ENCODE data around the gene SEMA5A.

SEMA5A gene

GRCh38 chr5:9513827-9514226 is 32.0 kb downstream of the SEMA5A start:
- DNase-seq, result peak; percentile 63

GRCh38 chr5:9512457-9512856 is 33.4 kb downstream of the SEMA5A start:
- DNase-seq, result peak; percentile 59

- DNase-seq, result peak; percentile 74
Measured at GRCh38 chr5:9507974-9508373, 37.9 kb downstream of the SEMA5A start.

- no peak for DNase-seq
Measured at GRCh38 chr5:9505225-9505624, 40.6 kb downstream of the SEMA5A start.

GRCh38 chr5:9502864-9503263 is 43.0 kb downstream of the SEMA5A start:
- DNase-seq, result no peak

- no peak for DNase-seq
Measured at GRCh38 chr5:9502050-9502834, 43.6 kb downstream of the SEMA5A start.

GRCh38 chr5:9500625-9501024 is 45.2 kb downstream of the SEMA5A start:
- DNase-seq, result peak; percentile 26

- no peak for DNase-seq
Measured at GRCh38 chr5:9500193-9500592, 45.7 kb downstream of the SEMA5A start.

GRCh38 chr5:9499498-9499876 is 46.4 kb downstream of the SEMA5A start:
- no peak for DNase-seq

- DNase-seq, result peak; percentile 38
Measured at GRCh38 chr5:9498541-9499497, 47.1 kb downstream of the SEMA5A start.

- no peak for DNase-seq
Measured at GRCh38 chr5:9497347-9497746, 48.5 kb downstream of the SEMA5A start.

GRCh38 chr5:9496801-9497200 is 49.1 kb downstream of the SEMA5A start:
- no peak for DNase-seq

- no peak for DNase-seq
Measured at GRCh38 chr5:9495121-9495520, 50.8 kb downstream of the SEMA5A start.

GRCh38 chr5:9494301-9494700 is 51.6 kb downstream of the SEMA5A start:
- no peak for DNase-seq

- no peak for DNase-seq
Measured at GRCh38 chr5:9490494-9491097, 55.3 kb downstream of the SEMA5A start.

- peak; percentile 79 for DNase-seq
Measured at GRCh38 chr5:9483779-9484178, 62.1 kb downstream of the SEMA5A start.

GRCh38 chr5:9483243-9483642 is 62.6 kb downstream of the SEMA5A start:
- DNase-seq, result peak; percentile 75

GRCh38 chr5:9482381-9482780 is 63.5 kb downstream of the SEMA5A start:
- DNase-seq, result no peak

GRCh38 chr5:9480499-9480898 is 65.4 kb downstream of the SEMA5A start:
- DNase-seq, result no peak

- no peak for DNase-seq
Measured at GRCh38 chr5:9479990-9480389, 65.9 kb downstream of the SEMA5A start.

GRCh38 chr5:9479361-9479760 is 66.5 kb downstream of the SEMA5A start:
- DNase-seq, result peak; percentile 93

GRCh38 chr5:9477537-9477936 is 68.3 kb downstream of the SEMA5A start:
- DNase-seq, result no peak

Measured in fibroblast of skin of abdomen (primary cell).